ENCODE measurements around the gene NR2E3.

NR2E3 gene

GRCh38 chr15:71776304-71776703, 34.0 kb upstream of the NR2E3 start:
- DNase-seq (ENCODE audit: low read depth in 2 of 2) = no peak
- TF ChIP-seq, protein P1, sequence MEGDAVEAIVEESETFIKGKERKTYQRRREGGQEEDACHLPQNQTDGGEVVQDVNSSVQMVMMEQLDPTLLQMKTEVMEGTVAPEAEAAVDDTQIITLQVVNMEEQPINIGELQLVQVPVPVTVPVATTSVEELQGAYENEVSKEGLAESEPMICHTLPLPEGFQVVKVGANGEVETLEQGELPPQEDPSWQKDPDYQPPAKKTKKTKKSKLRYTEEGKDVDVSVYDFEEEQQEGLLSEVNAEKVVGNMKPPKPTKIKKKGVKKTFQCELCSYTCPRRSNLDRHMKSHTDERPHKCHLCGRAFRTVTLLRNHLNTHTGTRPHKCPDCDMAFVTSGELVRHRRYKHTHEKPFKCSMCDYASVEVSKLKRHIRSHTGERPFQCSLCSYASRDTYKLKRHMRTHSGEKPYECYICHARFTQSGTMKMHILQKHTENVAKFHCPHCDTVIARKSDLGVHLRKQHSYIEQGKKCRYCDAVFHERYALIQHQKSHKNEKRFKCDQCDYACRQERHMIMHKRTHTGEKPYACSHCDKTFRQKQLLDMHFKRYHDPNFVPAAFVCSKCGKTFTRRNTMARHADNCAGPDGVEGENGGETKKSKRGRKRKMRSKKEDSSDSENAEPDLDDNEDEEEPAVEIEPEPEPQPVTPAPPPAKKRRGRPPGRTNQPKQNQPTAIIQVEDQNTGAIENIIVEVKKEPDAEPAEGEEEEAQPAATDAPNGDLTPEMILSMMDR (IDR thresholded peaks at IDR 0.05; ENCODE audit: low read depth, low read length) = no peak
- no peak overlapping the region for H3K4me3 ChIP-seq (replicated peaks in 1 of 2; ENCODE audit: low read depth in 2 of 2, low read length in 2 of 2)

DNA sequence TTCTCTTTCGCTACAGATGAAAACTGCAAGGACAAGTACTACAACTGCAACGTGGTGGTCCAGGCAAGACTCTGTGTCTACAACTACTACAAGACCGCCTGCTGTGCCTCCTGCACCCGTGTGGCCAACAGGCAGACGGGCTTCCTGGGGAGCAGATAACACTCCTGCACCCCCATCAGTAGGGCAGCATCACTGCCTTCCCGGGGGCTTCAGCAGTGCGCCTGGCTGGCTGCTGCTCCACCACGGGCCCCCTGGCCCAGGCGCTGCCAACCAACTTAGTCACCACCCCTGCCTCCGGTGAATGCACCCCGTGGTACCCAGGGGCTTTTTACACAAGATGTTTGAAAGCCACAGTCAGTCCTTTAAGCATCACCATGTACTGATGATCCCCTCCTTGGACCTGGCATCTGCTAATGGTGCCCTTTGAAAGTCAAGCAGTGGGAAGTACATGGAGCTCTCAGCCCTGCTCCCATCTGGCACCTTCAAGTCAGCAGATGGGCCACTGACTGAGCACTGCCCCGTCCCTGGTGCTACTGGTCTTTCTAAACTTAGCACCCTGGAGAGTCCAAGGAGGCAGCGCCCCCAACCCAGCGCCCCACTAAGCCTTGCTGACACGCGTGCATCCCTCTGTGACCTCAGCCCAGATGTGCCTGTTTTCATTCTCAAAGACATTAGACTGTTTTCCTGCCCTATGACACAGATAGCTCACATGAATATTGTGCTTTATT, 33.0 kb upstream of the NR2E3 start:
- TF ChIP-seq, protein P1 (IDR thresholded peaks at IDR 0.05; ENCODE audit: low read depth, low read length) = no peak
- no peak for DNase-seq (ENCODE audit: low read depth in 2 of 2)
- no peak overlapping the region for H3K4me3 ChIP-seq (replicated peaks in 1 of 2; ENCODE audit: low read depth in 2 of 2, low read length in 2 of 2)

DNA sequence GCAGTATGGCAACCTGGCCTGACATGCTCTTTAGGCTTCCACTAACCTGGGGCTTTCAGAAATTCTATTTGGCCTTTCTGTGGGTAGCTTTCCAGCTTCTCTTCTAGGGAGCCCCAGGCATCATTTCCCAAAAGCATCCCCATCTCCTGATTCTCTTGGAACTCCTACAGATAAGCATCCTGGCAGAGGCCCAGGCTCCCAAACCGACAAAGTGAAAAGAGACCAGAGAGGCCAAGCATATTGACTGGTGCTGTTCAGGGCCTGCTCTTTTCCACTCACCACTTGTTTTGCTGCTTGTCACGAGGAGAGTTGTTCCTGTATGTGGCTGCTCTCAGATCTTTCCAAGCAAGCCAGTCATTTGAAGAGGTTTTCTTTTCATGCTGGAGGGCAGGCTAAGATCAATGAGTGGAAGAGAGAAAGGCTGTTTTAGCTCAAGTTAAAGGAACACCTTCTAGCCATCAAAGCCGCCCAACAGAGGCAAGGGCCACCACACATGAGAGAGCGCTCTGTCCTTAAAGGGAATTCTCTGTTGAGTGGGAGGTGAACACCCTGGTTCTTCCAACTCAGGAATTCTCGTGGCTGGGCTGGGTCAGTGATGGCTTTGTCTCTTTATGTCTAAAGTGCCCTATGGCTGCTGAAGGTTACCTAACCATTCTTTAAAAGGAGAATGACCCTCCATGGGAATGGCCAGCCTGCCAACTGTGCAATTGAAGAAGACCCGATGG, 31.1 kb upstream of the NR2E3 start:
- H3K4me3 ChIP-seq (replicated peaks in 1 of 2; ENCODE audit: low read depth in 2 of 2, low read length in 2 of 2) = no peak overlapping the region
- TF ChIP-seq, protein P1 (IDR thresholded peaks at IDR 0.05; ENCODE audit: low read depth, low read length) = no peak
- DNase-seq (ENCODE audit: low read depth in 2 of 2) = no peak

DNA sequence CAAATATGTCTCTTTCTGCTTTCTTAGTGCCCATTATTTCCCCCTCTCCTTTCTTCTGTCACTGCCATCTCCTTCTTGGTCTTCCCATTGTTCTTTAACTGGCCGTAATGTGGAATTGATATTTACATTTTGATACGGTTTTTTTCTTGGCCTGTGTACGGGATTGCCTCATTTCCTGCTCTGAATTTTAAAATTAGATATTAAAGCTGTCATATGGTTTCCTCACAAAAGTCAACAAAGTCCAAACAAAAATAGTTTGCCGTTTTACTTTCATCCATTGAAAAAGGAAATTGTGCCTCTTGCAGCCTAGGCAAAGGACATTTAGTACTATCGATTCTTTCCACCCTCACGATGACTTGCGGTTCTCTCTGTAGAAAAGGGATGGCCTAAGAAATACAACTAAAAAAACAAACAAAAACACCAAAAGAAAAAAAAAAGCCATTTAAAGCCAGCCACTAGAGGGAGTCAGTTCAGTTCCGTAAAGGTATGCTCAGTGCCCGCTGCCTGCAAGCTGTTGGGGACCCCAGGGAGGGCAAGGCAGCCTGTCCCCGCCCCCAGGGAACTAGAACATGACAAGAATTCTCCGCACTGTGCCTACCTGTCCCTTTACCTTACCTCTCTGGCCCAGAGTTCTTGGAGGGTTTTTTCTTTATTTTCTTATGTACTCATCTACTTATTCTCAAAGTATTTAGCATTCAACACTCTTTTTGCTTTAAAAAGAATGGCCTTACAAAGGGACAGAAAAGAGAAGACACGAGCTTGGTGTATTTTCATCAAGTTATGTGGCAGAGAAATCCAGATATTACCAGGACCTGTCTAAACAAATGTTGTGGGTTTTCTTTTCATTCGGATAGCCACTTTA, 30.0 kb upstream of the NR2E3 start:
- TF ChIP-seq, protein P1 (IDR thresholded peaks at IDR 0.05; ENCODE audit: low read depth, low read length) = peak; percentile 78
- peak; percentile 84 to 88 for DNase-seq (ENCODE audit: low read depth in 2 of 2)
- no peak overlapping the region for H3K4me3 ChIP-seq (replicated peaks in 1 of 2; ENCODE audit: low read depth in 2 of 2, low read length in 2 of 2)

GRCh38 chr15:71781179-71781964, 29.0 kb upstream of the NR2E3 start:
- DNase-seq (ENCODE audit: low read depth in 2 of 2) = peak in 1 of 2 donors; percentile 58
- H3K4me3 ChIP-seq (replicated peaks in 1 of 2; ENCODE audit: low read depth in 2 of 2, low read length in 2 of 2) = no peak overlapping the region
- TF ChIP-seq, protein P1 (IDR thresholded peaks at IDR 0.05; ENCODE audit: low read depth, low read length) = no peak

DNA sequence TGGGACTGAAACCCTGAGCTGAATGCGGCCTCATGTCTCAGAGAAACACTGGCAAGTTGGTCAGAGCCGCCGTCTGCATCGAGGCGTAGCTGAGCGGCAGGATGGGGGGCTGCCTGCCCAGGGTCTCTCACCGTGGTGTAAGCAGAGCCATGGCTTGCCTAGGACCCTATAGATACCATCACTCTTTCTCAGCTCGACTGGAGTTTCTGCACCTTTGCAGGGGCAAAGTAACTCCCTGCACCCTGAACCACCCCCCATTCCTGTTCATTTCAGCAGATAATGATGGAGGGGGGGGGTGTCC, 28.4 kb upstream of the NR2E3 start:
- no peak for DNase-seq (ENCODE audit: low read depth in 2 of 2)
- TF ChIP-seq, protein P1 (IDR thresholded peaks at IDR 0.05; ENCODE audit: low read depth, low read length) = no peak
- H3K4me3 ChIP-seq (replicated peaks in 1 of 2; ENCODE audit: low read depth in 2 of 2, low read length in 2 of 2) = no peak overlapping the region
